Astrocyte of the spinal cord (primary cell): ENCODE results near the gene CRB1.

Experiments
- DNase-seq: peaks from one replicate; pipeline ENCODE4 v3.0.0; 2011; ENCODE audit warnings: low read depth, low spot score
- H3K4me3 ChIP-seq: 2 replicates; pipeline ENCODE4 v1.5.1; 2011; ENCODE audit warnings: low read depth, mild to moderate bottlenecking, low read length, moderate library complexity
- in situ Hi-C: cut with HindIII; loops from 2 replicates; pipeline ENCODE4 v1.10.0; 2017; ENCODE audit warnings: low sequenced_read_pairs
- TF ChIP-seq, protein P1 (sequence below): IDR thresholded peaks from 2 replicates; pipeline ENCODE4 v1.5.1; 2012; ENCODE audit warnings: low read depth, mild to moderate bottlenecking, low read length, inconsistent platforms

The CRB1 gene

DNA sequence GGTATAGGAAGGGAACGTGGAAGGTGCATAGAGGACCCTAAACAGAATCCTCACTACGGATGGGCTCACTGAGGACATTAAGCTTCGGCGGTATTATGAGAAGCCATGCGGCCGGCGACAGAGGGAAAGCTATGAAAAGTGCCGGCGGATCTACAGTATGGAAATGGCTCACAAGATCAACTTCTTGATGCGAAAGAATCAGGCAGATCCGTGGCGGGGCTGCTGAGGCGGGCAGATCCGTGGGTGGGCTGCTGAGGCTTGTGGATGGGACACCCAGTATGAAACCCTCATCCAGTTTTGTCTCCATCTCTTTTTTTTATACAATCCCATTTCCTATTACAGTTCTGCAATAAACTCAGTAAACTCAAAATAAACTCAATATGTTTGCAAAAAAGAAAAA lies 95.8 kb downstream of the CRB1 start:
- H3K4me3 ChIP-seq, result no peak overlapping the region
- no peak for DNase-seq
- in situ Hi-C loops, result no loop called here
- TF ChIP-seq, protein P1, sequence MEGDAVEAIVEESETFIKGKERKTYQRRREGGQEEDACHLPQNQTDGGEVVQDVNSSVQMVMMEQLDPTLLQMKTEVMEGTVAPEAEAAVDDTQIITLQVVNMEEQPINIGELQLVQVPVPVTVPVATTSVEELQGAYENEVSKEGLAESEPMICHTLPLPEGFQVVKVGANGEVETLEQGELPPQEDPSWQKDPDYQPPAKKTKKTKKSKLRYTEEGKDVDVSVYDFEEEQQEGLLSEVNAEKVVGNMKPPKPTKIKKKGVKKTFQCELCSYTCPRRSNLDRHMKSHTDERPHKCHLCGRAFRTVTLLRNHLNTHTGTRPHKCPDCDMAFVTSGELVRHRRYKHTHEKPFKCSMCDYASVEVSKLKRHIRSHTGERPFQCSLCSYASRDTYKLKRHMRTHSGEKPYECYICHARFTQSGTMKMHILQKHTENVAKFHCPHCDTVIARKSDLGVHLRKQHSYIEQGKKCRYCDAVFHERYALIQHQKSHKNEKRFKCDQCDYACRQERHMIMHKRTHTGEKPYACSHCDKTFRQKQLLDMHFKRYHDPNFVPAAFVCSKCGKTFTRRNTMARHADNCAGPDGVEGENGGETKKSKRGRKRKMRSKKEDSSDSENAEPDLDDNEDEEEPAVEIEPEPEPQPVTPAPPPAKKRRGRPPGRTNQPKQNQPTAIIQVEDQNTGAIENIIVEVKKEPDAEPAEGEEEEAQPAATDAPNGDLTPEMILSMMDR, result no peak

DNA sequence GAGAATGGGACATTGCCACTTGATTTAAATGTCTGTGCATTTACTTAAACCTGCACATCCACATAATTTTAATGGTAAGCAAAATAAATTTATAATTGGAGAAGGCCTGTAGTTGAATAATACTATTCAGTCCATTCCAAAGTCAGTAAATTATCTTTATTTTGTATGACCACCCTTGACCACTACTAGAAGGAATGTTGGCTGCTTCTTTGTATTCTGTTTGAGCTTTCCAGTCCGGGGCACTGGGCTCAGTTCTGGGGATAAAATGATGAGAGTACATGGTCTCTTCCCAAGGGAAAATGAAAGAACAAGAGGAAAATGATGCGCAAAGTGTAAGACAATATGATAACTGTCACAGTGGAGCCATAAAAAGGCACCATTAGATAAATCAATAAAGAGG lies 98.9 kb downstream of the CRB1 start:
- in situ Hi-C loops, result no loop called here
- no peak for DNase-seq
- no peak overlapping the region for H3K4me3 ChIP-seq
- TF ChIP-seq, protein P1, result no peak

DNA sequence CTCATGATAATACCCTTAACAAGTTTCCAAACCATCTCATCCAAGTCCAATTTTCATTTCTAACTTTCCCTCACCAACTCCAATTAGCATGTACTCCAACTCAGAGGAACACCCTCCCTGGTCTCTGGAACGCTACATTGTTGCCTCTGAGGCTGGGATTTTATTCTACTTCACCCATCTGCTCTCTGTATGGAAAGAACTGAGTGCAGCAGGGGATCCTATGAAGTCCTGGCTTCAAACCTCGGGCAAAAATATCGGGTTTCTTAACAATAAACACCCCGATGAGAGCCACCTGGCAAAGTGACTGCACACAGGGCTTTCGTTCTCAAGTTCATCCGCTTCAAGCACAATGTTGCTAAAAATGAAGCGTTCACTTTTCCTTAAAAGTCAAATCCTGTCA lies 99.6 kb downstream of the CRB1 start:
- no peak overlapping the region for H3K4me3 ChIP-seq
- in situ Hi-C loops, result no loop called here
- no peak for DNase-seq
- TF ChIP-seq, protein P1, result no peak

DNA sequence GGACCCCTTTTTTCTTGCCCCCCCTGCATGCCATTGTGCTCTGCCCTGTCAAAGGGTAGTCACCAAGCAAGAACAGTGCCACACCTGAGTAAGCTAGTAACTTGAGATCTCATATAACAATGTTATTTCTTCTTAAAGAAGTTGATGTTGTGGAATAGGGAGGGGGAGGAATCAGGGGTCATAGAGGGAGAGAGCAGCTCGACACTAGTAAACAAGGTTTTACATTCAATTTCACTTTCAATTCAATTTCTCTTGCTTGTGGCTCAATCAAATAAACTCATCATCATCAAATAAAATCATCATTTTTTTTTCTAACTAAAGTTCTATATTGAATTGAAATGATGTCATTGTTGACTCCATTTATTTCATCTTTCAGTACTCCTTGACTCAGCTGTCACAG lies 106.4 kb downstream of the CRB1 start:
- TF ChIP-seq, protein P1, result no peak
- DNase-seq, result no peak
- in situ Hi-C loops, result no loop called here

DNA sequence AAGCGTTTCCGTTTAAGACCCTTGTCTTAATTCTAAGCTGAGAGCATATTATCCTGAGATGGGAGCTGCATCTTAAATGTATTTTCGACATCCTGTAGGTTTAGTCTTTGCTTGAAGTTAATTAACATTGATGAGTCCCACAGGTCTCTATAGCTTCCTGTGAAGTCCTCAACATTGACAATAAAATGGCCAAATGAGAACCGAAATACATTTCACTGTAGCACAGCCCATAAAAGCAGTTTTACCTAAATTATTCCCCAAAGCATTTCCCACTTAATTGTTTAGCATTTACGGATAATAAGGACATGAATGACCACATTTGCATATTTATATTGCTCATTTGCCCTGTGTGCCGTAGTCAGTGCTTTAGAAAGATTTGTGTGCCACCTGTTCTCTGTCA lies 116.4 kb downstream of the CRB1 start:
- in situ Hi-C loops, result no loop called here
- DNase-seq, result no peak
- no peak overlapping the region for H3K4me3 ChIP-seq
- TF ChIP-seq, protein P1, result no peak

More for the DNA sequence above, 106.4 kb downstream of the CRB1 start:
- no peak overlapping the region for H3K4me3 ChIP-seq

DNA sequence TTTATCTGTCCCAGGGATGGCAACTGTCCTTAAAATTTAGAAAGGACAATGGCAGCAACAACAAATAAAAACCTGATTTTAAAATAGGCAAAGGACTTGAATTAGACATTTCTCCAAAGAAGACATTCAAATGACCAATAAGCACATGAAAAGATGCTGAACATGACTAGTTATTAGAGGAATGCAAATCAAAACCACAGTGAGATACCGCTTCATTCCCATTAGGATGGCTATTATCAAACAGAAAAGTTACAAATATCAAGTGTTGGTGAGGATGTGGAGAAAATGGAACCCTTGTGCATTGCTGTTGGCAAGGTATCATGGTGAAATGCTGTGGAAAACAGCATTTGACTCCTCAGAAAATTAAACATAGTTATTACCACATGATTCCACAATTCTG lies 120.7 kb downstream of the CRB1 start:
- in situ Hi-C loops, result no loop called here
- H3K4me3 ChIP-seq, result no peak overlapping the region
- TF ChIP-seq, protein P1, result no peak
- DNase-seq, result no peak

DNA sequence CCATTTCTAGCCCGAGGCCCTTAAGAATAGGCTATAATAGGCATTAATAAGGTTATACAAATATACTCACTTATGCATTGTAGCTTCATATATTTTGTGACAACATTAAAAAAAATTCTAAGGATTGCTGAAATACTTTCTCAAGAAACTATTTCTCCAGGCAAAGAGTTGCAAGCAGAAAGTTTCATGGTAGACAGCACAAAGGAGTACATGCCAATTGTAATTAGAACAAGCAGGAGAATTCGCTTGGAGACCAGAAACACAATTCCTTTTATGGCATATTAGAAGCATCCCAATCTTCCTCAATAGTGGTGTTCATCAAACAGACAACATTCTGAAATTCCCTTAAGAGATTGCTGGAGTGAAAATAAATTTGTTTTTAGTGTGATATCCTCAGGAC lies 122.8 kb downstream of the CRB1 start:
- no peak overlapping the region for H3K4me3 ChIP-seq
- in situ Hi-C loops, result no loop called here
- no peak for DNase-seq
- TF ChIP-seq, protein P1, result no peak
